Panc1 (cell line): ENCODE results near the gene RALB. TPM values are rescaled to one million over a fixed set of nuclear protein-coding genes. Genes with fewer than 3 reads are reported as not detected.

Experiments
- ATAC-seq: fragments of 200-7000 bp; cut with Tn5 transposase; 2 replicates; pipeline ENCODE4 v1.9.1; 2020; ENCODE audit warnings: mild to moderate bottlenecking, moderate library complexity
- BruUV-seq: library from RNA; stranded (reverse); fragments of 400-500 nt; replicated peaks from 2 replicates; lab custom pipeline; 2021; lab: Mats Ljungman, UMichigan
- CTCF ChIA-PET: fragments of 300-600 bp; sonication (Branson Sonifier 250); formaldehyde crosslinking; loops from one replicate; lab custom pipeline; 2022; ENCODE audit warnings: antibody characterized with exemption; lab: Charles Lee
- POLR2A ChIA-PET: fragments of 300-600 bp; sonication (Branson Sonifier 250); formaldehyde crosslinking; loops from one replicate; lab custom pipeline; 2022; ENCODE audit warnings: antibody characterized with exemption; lab: Charles Lee
- DNase-seq: peaks from one replicate; pipeline ENCODE4 v3.0.0-alpha.2; 2010; ENCODE audit warnings: low read depth, low spot score
- H3K27ac ChIP-seq: 2 replicates; pipeline ENCODE4 v1.5.1; 2011; ENCODE audit warnings: mild to moderate bottlenecking, low read length, inconsistent platforms
- H3K27me3 ChIP-seq: fragments of 200-500 bp; sonication (Bioruptor generic); 2 replicates; pipeline ENCODE4 v1.6.0; 2014; ENCODE audit warnings: low read length, inconsistent platforms; ENCODE audit not compliant: control insufficient read depth, insufficient read depth
- H3K36me3 ChIP-seq: fragments of 200-500 bp; sonication (Bioruptor generic); 2 replicates; pipeline ENCODE4 v1.5.1; 2014; ENCODE audit warnings: inconsistent platforms, mild to moderate bottlenecking, low read length, moderate library complexity; ENCODE audit not compliant: control insufficient read depth, insufficient read depth
- H3K4me1 ChIP-seq: 2 replicates; pipeline ENCODE4 v1.5.1; 2011; ENCODE audit warnings: inconsistent platforms, mild to moderate bottlenecking, low read length, moderate library complexity; ENCODE audit not compliant: control insufficient read depth, insufficient read depth
- H3K4me3 ChIP-seq, 2 experiments: 2 replicates each; pipeline ENCODE4 v1.5.1; 2011 to 2012; ENCODE audit warnings: low read depth in 2 of 2, low read length in 2 of 2, mild to moderate bottlenecking in 2 of 2, inconsistent platforms in 1 of 2, moderate library complexity in 1 of 2
- H3K9me3 ChIP-seq: fragments of 200-500 bp; sonication (Bioruptor generic); 2 replicates; pipeline ENCODE4 v1.5.1; 2014; ENCODE audit warnings: low read depth, mild to moderate bottlenecking, inconsistent platforms, low read length, moderate library complexity; ENCODE audit not compliant: control insufficient read depth, insufficient read depth
- POLR2AphosphoS5 ChIP-seq: IDR thresholded peaks from 2 replicates; pipeline ENCODE4 v1.6.1; 2012; ENCODE audit warnings: mild to moderate bottlenecking, low read depth, low read length, moderate library complexity
- SIN3A ChIP-seq: IDR thresholded peaks from 2 replicates; pipeline ENCODE4 v1.6.1; 2012; ENCODE audit warnings: low read depth, mild to moderate bottlenecking, low read length, moderate library complexity, borderline replicate concordance; ENCODE audit not compliant: insufficient read depth
- TCF7L2 ChIP-seq: IDR thresholded peaks from 2 replicates; pipeline ENCODE4 v1.6.1; 2011; ENCODE audit warnings: mild to moderate bottlenecking, low read depth, low read length, inconsistent platforms
- in situ Hi-C: cut with HindIII; loops from 2 replicates; pipeline ENCODE4 v1.10.0; 2016; ENCODE audit warnings: low sequenced_read_pairs, low pct_unique_long_range_greater_than_20kb
- intact Hi-C: fragments of 100-400 bp; cut with micrococcal nuclease; formaldehyde crosslinking; loops from one replicate; pipeline ENCODE4 v1.10.0; 2022; ENCODE audit not compliant: unreplicated experiment
- total RNA-seq: library from RNA; stranded (reverse); gene quantifications from one replicate; pipeline ENCODE4 v1.2.1, GENCODE V29; 2021; ENCODE audit not compliant: unreplicated experiment
- TF ChIP-seq, protein P1 (sequence below), 2 experiments: IDR thresholded peaks; 2 replicates each; pipeline ENCODE4 v1.6.1; 2011 to 2012; ENCODE audit warnings: low read depth in 2 of 2, control low read depth in 1 of 2, low read length in 1 of 2, mild to moderate bottlenecking in 1 of 2, moderate library complexity in 1 of 2; ENCODE audit not compliant: insufficient read depth in 1 of 2
- TF ChIP-seq, protein P2 (sequence below): fragments of 450-650 bp; IDR thresholded peaks from 2 replicates; pipeline ENCODE4 v1.5.1; 2017; ENCODE audit warnings: mild to moderate bottlenecking

The RALB gene
- total RNA-seq, 1 experiment from 2014 or later = 47.8 TPM

DNA sequence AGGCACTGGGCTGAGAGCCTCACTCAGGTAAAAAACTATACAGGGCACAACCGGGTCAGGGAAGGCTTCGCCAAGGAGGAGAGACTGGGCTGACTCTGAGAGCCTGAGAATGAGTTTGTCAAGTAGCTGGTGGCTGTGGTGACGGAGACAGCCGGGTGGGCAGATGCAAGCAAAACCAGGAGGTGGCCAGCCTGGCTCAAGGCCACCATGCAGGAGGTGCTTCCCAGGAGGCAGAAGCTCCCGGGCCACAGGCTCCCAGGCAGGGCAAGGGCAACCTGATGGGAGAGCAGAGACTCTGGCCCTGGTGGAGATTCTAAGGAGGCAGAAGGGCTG is 90.4 kb downstream of the RALB start:
- TF ChIP-seq, protein P1, sequence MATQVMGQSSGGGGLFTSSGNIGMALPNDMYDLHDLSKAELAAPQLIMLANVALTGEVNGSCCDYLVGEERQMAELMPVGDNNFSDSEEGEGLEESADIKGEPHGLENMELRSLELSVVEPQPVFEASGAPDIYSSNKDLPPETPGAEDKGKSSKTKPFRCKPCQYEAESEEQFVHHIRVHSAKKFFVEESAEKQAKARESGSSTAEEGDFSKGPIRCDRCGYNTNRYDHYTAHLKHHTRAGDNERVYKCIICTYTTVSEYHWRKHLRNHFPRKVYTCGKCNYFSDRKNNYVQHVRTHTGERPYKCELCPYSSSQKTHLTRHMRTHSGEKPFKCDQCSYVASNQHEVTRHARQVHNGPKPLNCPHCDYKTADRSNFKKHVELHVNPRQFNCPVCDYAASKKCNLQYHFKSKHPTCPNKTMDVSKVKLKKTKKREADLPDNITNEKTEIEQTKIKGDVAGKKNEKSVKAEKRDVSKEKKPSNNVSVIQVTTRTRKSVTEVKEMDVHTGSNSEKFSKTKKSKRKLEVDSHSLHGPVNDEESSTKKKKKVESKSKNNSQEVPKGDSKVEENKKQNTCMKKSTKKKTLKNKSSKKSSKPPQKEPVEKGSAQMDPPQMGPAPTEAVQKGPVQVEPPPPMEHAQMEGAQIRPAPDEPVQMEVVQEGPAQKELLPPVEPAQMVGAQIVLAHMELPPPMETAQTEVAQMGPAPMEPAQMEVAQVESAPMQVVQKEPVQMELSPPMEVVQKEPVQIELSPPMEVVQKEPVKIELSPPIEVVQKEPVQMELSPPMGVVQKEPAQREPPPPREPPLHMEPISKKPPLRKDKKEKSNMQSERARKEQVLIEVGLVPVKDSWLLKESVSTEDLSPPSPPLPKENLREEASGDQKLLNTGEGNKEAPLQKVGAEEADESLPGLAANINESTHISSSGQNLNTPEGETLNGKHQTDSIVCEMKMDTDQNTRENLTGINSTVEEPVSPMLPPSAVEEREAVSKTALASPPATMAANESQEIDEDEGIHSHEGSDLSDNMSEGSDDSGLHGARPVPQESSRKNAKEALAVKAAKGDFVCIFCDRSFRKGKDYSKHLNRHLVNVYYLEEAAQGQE (IDR thresholded peaks at IDR 0.05; ENCODE audit: insufficient read depth in 1 of 2, low read depth in 2 of 2, low read length in 1 of 2) = no peak
- TF ChIP-seq, protein P2, sequence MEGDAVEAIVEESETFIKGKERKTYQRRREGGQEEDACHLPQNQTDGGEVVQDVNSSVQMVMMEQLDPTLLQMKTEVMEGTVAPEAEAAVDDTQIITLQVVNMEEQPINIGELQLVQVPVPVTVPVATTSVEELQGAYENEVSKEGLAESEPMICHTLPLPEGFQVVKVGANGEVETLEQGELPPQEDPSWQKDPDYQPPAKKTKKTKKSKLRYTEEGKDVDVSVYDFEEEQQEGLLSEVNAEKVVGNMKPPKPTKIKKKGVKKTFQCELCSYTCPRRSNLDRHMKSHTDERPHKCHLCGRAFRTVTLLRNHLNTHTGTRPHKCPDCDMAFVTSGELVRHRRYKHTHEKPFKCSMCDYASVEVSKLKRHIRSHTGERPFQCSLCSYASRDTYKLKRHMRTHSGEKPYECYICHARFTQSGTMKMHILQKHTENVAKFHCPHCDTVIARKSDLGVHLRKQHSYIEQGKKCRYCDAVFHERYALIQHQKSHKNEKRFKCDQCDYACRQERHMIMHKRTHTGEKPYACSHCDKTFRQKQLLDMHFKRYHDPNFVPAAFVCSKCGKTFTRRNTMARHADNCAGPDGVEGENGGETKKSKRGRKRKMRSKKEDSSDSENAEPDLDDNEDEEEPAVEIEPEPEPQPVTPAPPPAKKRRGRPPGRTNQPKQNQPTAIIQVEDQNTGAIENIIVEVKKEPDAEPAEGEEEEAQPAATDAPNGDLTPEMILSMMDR = no peak
- TF ChIP-seq TCF7L2 (no peak), POLR2AphosphoS5 (no peak)
- intact Hi-C loops (loop anchor here (2.0 to 10.0 kb wide), 4 partner anchors 94 to 732 kb away; no protein-coding TSS in a partner anchor), in situ Hi-C loops (no loop called here)
- POLR2A ChIA-PET = interaction anchor here (0.6 kb wide), 1 partner anchor 9 kb away, joined by 4 read pairs; no protein-coding TSS in a partner anchor
- BruUV-seq = no TSS peak
- CTCF ChIA-PET = interaction anchor here (0.5 to 1.5 kb wide), 4 partner anchors 32 to 342 kb away, joined by 3 to 11 read pairs (median 4); no protein-coding TSS in a partner anchor
- peaks cover 9% of the 10 kb centered on the region; the same call in 1 of the 2 replicates for H3K4me1 ChIP-seq
- ATAC-seq = peak; percentile 2
- H3K27ac ChIP-seq = no peak overlapping the region
- no peak for DNase-seq
- H3K4me3 ChIP-seq = peak overlapping the region in 1 of 2 experiments; percentile 24; a peak in 2 of 4 replicates
- H3K27me3 ChIP-seq = no peaks in the 10 kb centered on the region
- H3K9me3 ChIP-seq = no peaks in the 10 kb centered on the region
- no peaks in the 10 kb centered on the region for H3K36me3 ChIP-seq

DNA sequence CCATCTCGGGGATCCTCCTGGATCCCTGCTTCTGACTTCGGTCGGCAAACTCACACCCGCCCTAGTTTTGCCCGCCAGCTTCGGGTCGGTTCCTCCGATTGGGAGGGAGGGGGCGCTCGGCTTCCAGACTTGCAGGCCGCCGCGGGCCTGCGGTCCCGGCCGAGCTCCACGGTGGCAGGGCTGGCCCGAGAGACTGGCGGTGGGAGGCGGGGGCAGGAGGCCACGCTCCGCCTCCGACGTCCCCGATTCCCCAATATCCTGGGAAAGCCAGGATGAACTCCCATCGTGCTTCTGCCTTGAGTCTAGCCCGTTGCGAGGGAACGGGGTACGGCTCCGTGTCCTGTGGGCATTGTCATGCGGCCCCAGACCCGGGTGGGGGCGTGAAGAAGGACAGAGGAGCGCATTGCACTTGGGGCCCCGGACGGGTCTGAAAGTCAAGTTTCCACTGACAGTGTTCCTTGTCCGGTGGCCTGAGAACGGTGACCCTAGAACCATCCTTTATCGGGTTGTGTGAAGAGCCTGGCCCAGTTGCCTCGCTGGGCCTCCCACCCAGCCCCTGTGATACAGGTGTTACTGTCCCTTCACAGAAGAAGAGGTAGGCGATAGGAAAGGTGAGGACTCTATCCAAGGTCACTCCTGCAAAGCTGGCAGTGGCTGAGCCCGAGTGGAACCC is 90.9 kb downstream of the RALB start:
- ATAC-seq (peak; percentile 76), DNase-seq (peak; percentile 13)
- ChIA-PET POLR2A (interaction anchor here (0.6 kb wide), 2 partner anchors 9 to 337 kb away, joined by 3 to 4 read pairs; no protein-coding TSS in a partner anchor), CTCF (interaction anchor here (0.5 to 1.8 kb wide), 7 partner anchors 32 to 414 kb away, joined by 3 to 11 read pairs (median 4); no protein-coding TSS in a partner anchor)
- TF ChIP-seq, protein P1 (IDR thresholded peaks at IDR 0.05; ENCODE audit: insufficient read depth in 1 of 2, low read depth in 2 of 2, low read length in 1 of 2) = peak in 1 of 2 experiments; percentile 48; a peak in 1 of 4 replicates
- no peak for TF ChIP-seq SIN3A
- TF ChIP-seq, protein P2 = peak; percentile 92
- in situ Hi-C loops = no loop called here
- intact Hi-C loops = loop anchor here (2.0 to 10.0 kb wide), 4 partner anchors 94 to 731 kb away; no protein-coding TSS in a partner anchor
- H3K9me3 ChIP-seq = no peaks in the 10 kb centered on the region
- H3K4me1 ChIP-seq = peaks cover 12% of the 10 kb centered on the region
- no peaks in the 10 kb centered on the region for H3K27me3 ChIP-seq
- peak overlapping the region; percentile 8 to 57; a peak in 3 of 4 replicates for H3K4me3 ChIP-seq
- no peaks in the 10 kb centered on the region for H3K36me3 ChIP-seq
- BruUV-seq = no TSS peak
- H3K27ac ChIP-seq = 0 out of 2 replicates have a peak overlapping the region, but pooled peaks have one; percentile 34
